ENCODE measurements around the gene MRPL39.

DNA sequence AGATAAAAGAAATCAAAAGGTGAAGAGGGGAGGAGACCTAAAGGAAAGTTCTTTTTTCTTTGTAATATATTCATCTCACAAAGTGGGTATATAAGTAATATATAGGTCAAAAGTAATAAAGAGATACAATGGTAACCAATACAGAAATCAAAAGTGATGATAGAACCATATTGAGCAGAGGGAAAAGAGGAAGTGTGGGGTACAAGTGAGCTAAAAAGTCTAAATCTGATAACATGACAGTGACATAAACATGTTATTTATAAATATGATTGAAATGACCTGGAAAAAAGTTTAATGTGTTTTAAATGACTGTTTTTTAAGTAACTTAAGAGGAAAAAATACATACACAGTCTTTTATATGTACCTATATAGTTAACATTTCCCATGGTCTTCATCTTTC, 70.5 kb downstream of the MRPL39 start:
- no peak for TF ChIP-seq EP300 (IDR thresholded peaks at IDR 0.05; ENCODE audit: borderline replicate concordance)
- TF ChIP-seq USF1 (IDR thresholded peaks at IDR 0.05), result no peak

Measured in Ishikawa (cell line).